Hepatocyte (in vitro differentiated cells): ENCODE measurements around the gene CCNI2.

Experiments used
- EZH2 ChIP-seq: fragments of 200-600 bp; sonication (generic); IDR thresholded peaks from 2 replicates; pipeline ENCODE4 v1.6.1; 2016; ENCODE audit warnings: antibody characterized with exemption, mild to moderate bottlenecking, borderline replicate concordance
- EZH2phosphoT487 ChIP-seq: fragments of 200-600 bp; sonication (generic); IDR thresholded peaks from one replicate; pipeline ENCODE4 v1.6.1; 2018; ENCODE audit warnings: antibody characterized with exemption, mild to moderate bottlenecking, low read depth, moderate library complexity; ENCODE audit not compliant: unreplicated experiment, severe bottlenecking
- TF ChIP-seq, protein P1 (sequence below): fragments of 200-600 bp; sonication (generic); IDR thresholded peaks from 2 replicates; pipeline ENCODE4 v1.5.1; 2016; ENCODE audit warnings: antibody characterized with exemption, mild to moderate bottlenecking; ENCODE audit not compliant: poor library complexity

DNA sequence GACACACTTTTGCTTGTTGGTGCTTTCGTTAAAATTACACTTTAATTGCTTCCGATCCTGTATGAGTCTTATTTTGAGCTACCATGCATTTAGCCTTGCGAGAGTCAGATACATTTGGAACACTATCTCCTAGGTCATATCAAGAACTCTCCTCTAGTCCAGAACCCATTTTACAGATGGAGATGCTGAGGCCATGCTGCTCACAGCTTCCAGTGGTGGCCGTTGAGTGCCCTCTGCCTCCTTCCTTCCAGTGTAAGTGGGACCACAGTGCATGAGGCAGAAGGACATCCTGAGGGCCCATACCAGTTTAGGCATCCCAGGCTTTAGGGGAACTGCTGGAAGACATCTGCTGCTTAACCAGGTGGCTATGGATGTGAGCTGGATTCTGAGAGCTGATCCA is 6.9 kb downstream of the CCNI2 start:
- TF ChIP-seq, protein P1, sequence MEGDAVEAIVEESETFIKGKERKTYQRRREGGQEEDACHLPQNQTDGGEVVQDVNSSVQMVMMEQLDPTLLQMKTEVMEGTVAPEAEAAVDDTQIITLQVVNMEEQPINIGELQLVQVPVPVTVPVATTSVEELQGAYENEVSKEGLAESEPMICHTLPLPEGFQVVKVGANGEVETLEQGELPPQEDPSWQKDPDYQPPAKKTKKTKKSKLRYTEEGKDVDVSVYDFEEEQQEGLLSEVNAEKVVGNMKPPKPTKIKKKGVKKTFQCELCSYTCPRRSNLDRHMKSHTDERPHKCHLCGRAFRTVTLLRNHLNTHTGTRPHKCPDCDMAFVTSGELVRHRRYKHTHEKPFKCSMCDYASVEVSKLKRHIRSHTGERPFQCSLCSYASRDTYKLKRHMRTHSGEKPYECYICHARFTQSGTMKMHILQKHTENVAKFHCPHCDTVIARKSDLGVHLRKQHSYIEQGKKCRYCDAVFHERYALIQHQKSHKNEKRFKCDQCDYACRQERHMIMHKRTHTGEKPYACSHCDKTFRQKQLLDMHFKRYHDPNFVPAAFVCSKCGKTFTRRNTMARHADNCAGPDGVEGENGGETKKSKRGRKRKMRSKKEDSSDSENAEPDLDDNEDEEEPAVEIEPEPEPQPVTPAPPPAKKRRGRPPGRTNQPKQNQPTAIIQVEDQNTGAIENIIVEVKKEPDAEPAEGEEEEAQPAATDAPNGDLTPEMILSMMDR = no peak
- TF ChIP-seq EZH2 (no peak), EZH2phosphoT487 (no peak)
